PC-3 (cell line): ENCODE data around the gene MBD6.

Experiments used
- CTCF ChIP-seq: fragments of 300-600 bp; sonication (generic); conservative IDR thresholded peaks from 2 replicates; pipeline ENCODE4 v1.5.1; 2017; ENCODE audit warnings: antibody characterized with exemption, low read depth, mild to moderate bottlenecking, low read length
- EZH2 ChIP-seq: fragments of 300-600 bp; sonication (generic); IDR thresholded peaks from one replicate; pipeline ENCODE4 v1.6.1; 2017; ENCODE audit warnings: antibody characterized with exemption, mild to moderate bottlenecking, low read length; ENCODE audit not compliant: unreplicated experiment

GRCh38 chr12:57528176-57528575, 5.6 kb downstream of the MBD6 start:
- no peak for TF ChIP-seq CTCF
- no peak for TF ChIP-seq EZH2
